ENCODE data around the gene UNC13B. TPM values are rescaled to one million over a fixed set of nuclear protein-coding genes. Genes with fewer than 3 reads are reported as not detected.
A peak's percentile ranks its signal among the peaks of the same experiment; 100 is the strongest.

The UNC13B gene
- total and polyA plus RNA-seq, 2 of the 13 experiments (the other 11 are each of a cell fraction or from before 2014, with no cell fraction given): 14.0 to 18.3 TPM

DNA sequence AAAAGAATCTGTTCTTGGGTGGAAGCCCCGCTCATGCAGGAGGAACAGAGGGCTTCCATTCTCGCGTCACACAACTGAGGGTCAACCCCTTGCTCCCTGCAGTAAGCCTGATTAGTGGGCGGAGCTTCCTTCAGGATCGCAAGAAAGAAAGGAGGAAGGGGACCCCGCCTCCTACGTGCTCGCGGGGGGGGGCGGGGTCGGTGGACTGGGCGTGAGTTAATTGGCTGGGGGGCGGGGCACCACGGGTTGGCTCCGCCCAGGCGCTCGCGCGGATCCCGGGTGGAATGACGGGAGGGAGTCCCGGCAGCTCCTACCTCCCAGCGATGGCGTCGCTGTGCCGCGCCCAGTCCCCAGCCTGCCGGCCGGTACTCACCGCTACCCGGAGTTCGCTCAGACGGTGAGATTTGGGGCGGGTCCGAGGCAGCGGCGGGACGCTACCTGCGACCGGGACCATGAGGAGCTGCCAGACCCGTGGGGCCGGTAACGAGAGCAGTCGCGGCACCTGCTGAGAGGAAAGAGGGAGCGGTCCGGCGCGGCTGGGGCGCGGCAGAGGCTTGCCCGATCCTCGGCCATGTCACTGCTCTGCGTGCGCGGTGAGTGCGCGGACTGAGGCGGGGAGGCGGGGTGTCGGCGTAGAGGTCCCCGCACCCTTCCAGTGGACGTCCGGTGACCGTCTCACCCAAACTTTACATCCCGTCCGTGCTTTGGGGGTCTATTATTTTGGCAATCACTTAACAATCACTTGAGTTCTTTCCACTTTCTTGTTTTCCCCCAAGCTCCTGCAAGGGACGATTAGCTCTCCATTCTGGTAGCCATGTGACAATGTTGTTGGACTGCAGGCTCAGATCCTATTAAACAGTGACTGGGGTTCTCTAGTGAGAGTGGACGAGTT is at the start of gene UNC13B (continued):
- TF ChIP-seq ZNF546 (CRISPR knock-in tag; conservative IDR thresholded peaks at IDR 0.05) (peak; percentile 97; the same call in 1 of the 2 replicates), CHD2 (IDR thresholded peaks at IDR 0.05; ENCODE audit: low read depth, low read length) (no peak; the same call in 1 of the 2 replicates), ZFYVE20 (CRISPR knock-in tag; IDR thresholded peaks at IDR 0.05; ENCODE audit: borderline replicate concordance, low read depth) (0 out of 2 replicates have a peak, but pooled peaks have one; percentile 59), ELF4 (CRISPR knock-in tag; IDR thresholded peaks at IDR 0.05; ENCODE audit: borderline replicate concordance) (no peak), ZNF354B (CRISPR knock-in tag; IDR thresholded peaks at IDR 0.05) (no peak), ZNF614 (CRISPR knock-in tag; IDR thresholded peaks at IDR 0.05; ENCODE audit: borderline replicate concordance) (peak; percentile 53; the same call in 1 of the 2 replicates), HNRNPLL (IDR thresholded peaks at IDR 0.05; ENCODE audit: low read depth, low read length, poor library complexity, severe bottlenecking) (peak; percentile 96), ZNF10 (CRISPR knock-in tag; IDR thresholded peaks at IDR 0.05; ENCODE audit: borderline replicate concordance, low read depth) (no peak), ARNT2 (CRISPR knock-in tag; IDR thresholded peaks at IDR 0.05; ENCODE audit: low read depth) (peak; percentile 78), ZNF282 (IDR thresholded peaks at IDR 0.05; ENCODE audit: partially characterized antibody) (no peak), CEBPG (CRISPR knock-in tag; IDR thresholded peaks at IDR 0.05) (peak; percentile 2; the same call in 1 of the 2 replicates)
- TF ChIP-seq, protein P1, sequence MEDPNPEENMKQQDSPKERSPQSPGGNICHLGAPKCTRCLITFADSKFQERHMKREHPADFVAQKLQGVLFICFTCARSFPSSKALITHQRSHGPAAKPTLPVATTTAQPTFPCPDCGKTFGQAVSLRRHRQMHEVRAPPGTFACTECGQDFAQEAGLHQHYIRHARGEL (CRISPR knock-in tag; IDR thresholded peaks at IDR 0.05): peak; percentile 76; the same call in 1 of the 2 replicates
- TF ChIP-seq, protein P2, sequence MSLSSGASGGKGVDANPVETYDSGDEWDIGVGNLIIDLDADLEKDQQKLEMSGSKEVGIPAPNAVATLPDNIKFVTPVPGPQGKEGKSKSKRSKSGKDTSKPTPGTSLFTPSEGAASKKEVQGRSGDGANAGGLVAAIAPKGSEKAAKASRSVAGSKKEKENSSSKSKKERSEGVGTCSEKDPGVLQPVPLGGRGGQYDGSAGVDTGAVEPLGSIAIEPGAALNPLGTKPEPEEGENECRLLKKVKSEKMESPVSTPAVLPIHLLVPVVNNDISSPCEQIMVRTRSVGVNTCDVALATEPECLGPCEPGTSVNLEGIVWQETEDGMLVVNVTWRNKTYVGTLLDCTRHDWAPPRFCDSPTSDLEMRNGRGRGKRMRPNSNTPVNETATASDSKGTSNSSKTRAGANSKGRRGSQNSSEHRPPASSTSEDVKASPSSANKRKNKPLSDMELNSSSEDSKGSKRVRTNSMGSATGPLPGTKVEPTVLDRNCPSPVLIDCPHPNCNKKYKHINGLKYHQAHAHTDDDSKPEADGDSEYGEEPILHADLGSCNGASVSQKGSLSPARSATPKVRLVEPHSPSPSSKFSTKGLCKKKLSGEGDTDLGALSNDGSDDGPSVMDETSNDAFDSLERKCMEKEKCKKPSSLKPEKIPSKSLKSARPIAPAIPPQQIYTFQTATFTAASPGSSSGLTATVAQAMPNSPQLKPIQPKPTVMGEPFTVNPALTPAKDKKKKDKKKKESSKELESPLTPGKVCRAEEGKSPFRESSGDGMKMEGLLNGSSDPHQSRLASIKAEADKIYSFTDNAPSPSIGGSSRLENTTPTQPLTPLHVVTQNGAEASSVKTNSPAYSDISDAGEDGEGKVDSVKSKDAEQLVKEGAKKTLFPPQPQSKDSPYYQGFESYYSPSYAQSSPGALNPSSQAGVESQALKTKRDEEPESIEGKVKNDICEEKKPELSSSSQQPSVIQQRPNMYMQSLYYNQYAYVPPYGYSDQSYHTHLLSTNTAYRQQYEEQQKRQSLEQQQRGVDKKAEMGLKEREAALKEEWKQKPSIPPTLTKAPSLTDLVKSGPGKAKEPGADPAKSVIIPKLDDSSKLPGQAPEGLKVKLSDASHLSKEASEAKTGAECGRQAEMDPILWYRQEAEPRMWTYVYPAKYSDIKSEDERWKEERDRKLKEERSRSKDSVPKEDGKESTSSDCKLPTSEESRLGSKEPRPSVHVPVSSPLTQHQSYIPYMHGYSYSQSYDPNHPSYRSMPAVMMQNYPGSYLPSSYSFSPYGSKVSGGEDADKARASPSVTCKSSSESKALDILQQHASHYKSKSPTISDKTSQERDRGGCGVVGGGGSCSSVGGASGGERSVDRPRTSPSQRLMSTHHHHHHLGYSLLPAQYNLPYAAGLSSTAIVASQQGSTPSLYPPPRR (CRISPR knock-in tag; IDR thresholded peaks at IDR 0.05; ENCODE audit: borderline replicate concordance): 0 out of 2 replicates have a peak, but pooled peaks have one; percentile 39
- TF ChIP-seq, protein P3, sequence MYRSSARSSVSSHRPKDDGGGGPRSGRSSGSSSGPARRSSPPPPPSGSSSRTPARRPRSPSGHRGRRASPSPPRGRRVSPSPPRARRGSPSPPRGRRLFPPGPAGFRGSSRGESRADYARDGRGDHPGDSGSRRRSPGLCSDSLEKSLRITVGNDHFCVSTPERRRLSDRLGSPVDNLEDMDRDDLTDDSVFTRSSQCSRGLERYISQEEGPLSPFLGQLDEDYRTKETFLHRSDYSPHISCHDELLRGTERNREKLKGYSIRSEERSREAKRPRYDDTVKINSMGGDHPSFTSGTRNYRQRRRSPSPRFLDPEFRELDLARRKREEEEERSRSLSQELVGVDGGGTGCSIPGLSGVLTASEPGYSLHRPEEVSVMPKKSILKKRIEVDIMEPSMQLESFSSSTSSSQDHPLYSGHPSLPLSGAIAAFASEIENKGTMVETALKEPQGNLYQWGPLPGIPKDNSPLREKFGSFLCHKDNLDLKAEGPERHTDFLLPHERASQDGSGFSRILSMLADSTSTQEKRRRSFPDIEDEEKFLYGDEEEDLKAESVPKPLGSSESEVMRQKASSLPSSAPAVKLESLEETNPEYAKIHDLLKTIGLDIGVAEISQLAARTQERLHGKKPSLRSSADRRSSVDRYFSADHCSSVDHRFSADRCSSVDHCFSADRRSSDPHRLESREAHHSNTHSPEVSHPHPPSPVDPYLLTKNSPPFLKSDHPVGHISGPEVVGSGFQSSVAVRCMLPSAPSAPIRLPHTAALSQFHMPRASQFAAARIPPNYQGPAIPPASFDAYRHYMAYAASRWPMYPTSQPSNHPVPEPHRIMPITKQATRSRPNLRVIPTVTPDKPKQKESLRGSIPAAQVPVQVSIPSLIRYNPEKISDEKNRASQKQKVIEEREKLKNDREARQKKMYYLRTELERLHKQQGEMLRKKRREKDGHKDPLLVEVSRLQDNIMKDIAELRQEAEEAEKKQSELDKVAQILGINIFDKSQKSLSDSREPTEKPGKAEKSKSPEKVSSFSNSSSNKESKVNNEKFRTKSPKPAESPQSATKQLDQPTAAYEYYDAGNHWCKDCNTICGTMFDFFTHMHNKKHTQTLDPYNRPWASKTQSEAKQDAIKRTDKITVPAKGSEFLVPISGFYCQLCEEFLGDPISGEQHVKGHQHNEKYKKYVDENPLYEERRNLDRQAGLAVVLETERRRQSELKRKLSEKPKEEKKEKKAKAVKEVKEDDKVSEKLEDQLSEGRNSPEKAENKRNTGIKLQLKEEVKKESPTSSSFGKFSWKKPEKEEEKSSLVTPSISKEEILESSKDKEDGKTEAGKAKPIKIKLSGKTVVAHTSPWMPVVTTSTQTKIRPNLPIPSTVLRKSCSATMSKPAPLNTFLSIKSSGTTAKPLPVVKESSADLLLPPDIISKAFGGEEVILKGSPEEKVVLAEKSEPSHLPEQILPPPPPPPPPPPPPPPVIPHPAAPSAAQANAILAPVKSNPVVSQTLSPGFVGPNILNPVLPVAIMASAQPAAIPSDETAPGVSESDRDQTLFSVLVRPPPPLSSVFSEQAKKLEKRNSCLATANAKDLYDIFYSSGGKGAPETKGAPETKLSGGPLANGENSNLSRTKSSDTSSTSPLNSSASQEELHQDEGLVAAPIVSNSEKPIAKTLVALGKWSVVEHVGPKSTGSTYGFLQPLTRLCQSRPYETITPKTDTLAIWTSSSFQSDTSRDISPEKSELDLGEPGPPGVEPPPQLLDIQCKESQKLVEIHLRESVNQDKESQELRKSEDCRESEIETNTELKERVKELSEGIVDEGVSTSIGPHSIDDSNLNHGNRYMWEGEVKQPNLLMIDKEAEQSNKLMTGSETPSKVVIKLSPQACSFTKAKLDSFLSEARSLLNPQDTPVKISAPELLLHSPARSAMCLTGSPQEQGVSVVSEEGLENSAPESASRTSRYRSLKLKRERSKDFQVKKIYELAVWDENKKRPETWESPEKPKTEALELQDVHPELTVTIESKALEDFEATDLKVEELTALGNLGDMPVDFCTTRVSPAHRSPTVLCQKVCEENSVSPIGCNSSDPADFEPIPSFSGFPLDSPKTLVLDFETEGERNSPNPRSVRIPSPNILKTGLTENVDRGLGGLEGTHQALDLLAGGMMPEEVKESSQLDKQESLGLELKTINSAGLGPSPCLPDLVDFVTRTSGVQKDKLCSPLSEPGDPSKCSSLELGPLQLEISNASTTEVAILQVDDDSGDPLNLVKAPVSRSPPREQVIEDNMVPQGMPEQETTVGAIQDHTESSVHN (CRISPR knock-in tag; IDR thresholded peaks at IDR 0.05): no peak
